CD14-positive monocyte (primary cell): ENCODE results near the gene ACTRT2. TPM values are rescaled to one million over a fixed set of nuclear protein-coding genes. Genes with fewer than 3 reads are reported as not detected.

Experiments used
- DNase-seq, 3 donors: peaks; one replicate each; pipeline ENCODE4 v3.0.0-alpha.2; 2011 to 2022
- H2AFZ ChIP-seq: 2 replicates; pipeline ENCODE4 v1.6.0; 2012; ENCODE audit warnings: mild to moderate bottlenecking, low read depth, low read length, inconsistent platforms; ENCODE audit not compliant: insufficient read depth, poor library complexity, severe bottlenecking
- H3K27ac ChIP-seq, 2 donors: 1 replicate in 1 of 2; 2 replicates in 1 of 2; pipeline ENCODE4 v1.5.1; 2012 to 2013; ENCODE audit warnings: low read length in 2 of 2, control low read depth in 1 of 2, inconsistent platforms in 1 of 2, low read depth in 1 of 2, mild to moderate bottlenecking in 1 of 2
- H3K27me3 ChIP-seq, 2 donors: one replicate each; pipeline versions ENCODE4 v1.6.0 to v1.6.1; 2011 to 2013; ENCODE audit warnings: low read length in 2 of 2; ENCODE audit not compliant: control insufficient read depth in 2 of 2, insufficient read depth in 2 of 2
- H3K36me3 ChIP-seq, 2 donors: replicated peaks in 1 of 2; 1 replicate in 1 of 2; 2 replicates in 1 of 2; pipeline versions ENCODE4 v1.5.1 to v1.6.1; 2012 to 2013; ENCODE audit warnings: low read length in 2 of 2, control low read depth in 1 of 2, inconsistent platforms in 1 of 2, mild to moderate bottlenecking in 1 of 2; ENCODE audit not compliant: insufficient read depth in 2 of 2, control insufficient read depth in 1 of 2
- H3K4me1 ChIP-seq, 2 donors: 1 replicate in 1 of 2; 2 replicates in 1 of 2; pipeline versions ENCODE4 v1.5.1 to v1.6.1; 2012 to 2013; ENCODE audit warnings: low read length in 2 of 2, control low read depth in 1 of 2, inconsistent platforms in 1 of 2, mild to moderate bottlenecking in 1 of 2, moderate library complexity in 1 of 2; ENCODE audit not compliant: insufficient read depth in 2 of 2, control insufficient read depth in 1 of 2
- H3K4me2 ChIP-seq: replicated peaks from 2 replicates; pipeline ENCODE3; 2012; ENCODE audit warnings: low read length, moderate library complexity, mild to moderate bottlenecking; ENCODE audit not compliant: poor library complexity, severe bottlenecking; ENCODE audit errors: extremely low read depth
- H3K4me3 ChIP-seq, 3 experiments: fragments of 200-600 bp in 1 of 3; sonication (generic) in 1 of 3; replicated peaks in 1 of 3; 1 replicate in 2 of 3; 2 replicates in 1 of 3; pipeline ENCODE4 v1.5.1; 2011 to 2013; ENCODE audit warnings: low read length in 3 of 3, mild to moderate bottlenecking in 3 of 3, control low read depth in 2 of 3, low read depth in 2 of 3, inconsistent platforms in 1 of 3, moderate library complexity in 1 of 3
- H3K79me2 ChIP-seq: 2 replicates; pipeline ENCODE4 v1.6.0; 2012; ENCODE audit warnings: mild to moderate bottlenecking, control low read depth, inconsistent platforms, low read length, moderate library complexity; ENCODE audit not compliant: insufficient read depth
- H3K9ac ChIP-seq: 2 replicates; pipeline ENCODE4 v1.6.0; 2017; ENCODE audit warnings: low read length, mild to moderate bottlenecking; ENCODE audit not compliant: insufficient read depth, poor library complexity, severe bottlenecking
- H3K9me3 ChIP-seq, 2 donors: replicated peaks in 1 of 2; 1 replicate in 1 of 2; 2 replicates in 1 of 2; pipeline versions ENCODE4 v1.5.1 to v1.6.1; 2012 to 2013; ENCODE audit warnings: low read length in 2 of 2, control low read depth in 1 of 2; ENCODE audit not compliant: control insufficient read depth in 1 of 2, insufficient read depth in 1 of 2
- H4K20me1 ChIP-seq: 2 replicates; pipeline ENCODE4 v1.6.0; 2012; ENCODE audit warnings: mild to moderate bottlenecking, low read length, control low read depth, moderate library complexity; ENCODE audit not compliant: insufficient read depth
- H3K27ac Mint-ChIP-seq, 7 donors: one replicate each; pipeline ENCODE4 v1.8.0; 2020; ENCODE audit warnings: mild to moderate bottlenecking in 7 of 7, mixed read lengths in 7 of 7, moderate library complexity in 6 of 7, inconsistent platforms in 2 of 7
- H3K27me3 Mint-ChIP-seq, 3 donors: one replicate each; pipeline ENCODE4 v1.8.0; 2021 to 2022; ENCODE audit warnings: low read depth in 3 of 3, mild to moderate bottlenecking in 3 of 3, mixed read lengths in 3 of 3, moderate library complexity in 3 of 3, inconsistent platforms in 1 of 3
- H3K36me3 Mint-ChIP-seq, 2 donors: one replicate each; pipeline ENCODE4 v1.8.0; 2020; ENCODE audit warnings: mixed read lengths in 2 of 2, inconsistent platforms in 1 of 2, mild to moderate bottlenecking in 1 of 2
- H3K4me1 Mint-ChIP-seq: one replicate; pipeline ENCODE4 v1.8.0; 2020; ENCODE audit warnings: mild to moderate bottlenecking, mixed read lengths
- H3K4me3 Mint-ChIP-seq, 2 donors: one replicate each; pipeline ENCODE4 v1.8.0; 2020; ENCODE audit warnings: mild to moderate bottlenecking in 2 of 2, mixed read lengths in 2 of 2, moderate library complexity in 1 of 2
- H3K9me3 Mint-ChIP-seq, 7 donors: one replicate each; pipeline ENCODE4 v1.8.0; 2020 to 2022; ENCODE audit warnings: mixed read lengths in 7 of 7, mild to moderate bottlenecking in 6 of 7, moderate library complexity in 6 of 7, inconsistent platforms in 2 of 7
- CTCF ChIP-seq: fragments of 200-600 bp; IDR thresholded peaks from one replicate; pipeline ENCODE4 v1.8.0; 2022; ENCODE audit warnings: antibody characterized with exemption, mild to moderate bottlenecking
- WGBS: methylation state at CpG from one replicate; pipeline ENCODE4 v1.1.5; 2013; ENCODE audit warnings: missing lambda C conversion rate; ENCODE audit not compliant: insufficient coverage; 5-methylcytosine and 5-hydroxymethylcytosine counted together
- intact Hi-C, 2 donors: fragments of 100-400 bp; cut with micrococcal nuclease; formaldehyde crosslinking; loops; one replicate each; pipeline versions ENCODE4 v1.15.0 to v1.15.1; 2023
- polyA plus RNA-seq, 3 donors: library from polyadenylated mRNA; depleted of rRNA in 1 of 3; unstranded in 2 of 3; stranded (reverse) in 1 of 3; fragments of 300-500 nt in 2 of 3; fragments of >200 nt in 1 of 3; fragmentation: Illumina TruSeq in 2 of 3; gene quantifications; 1 replicate in 2 of 3; 2 replicates in 1 of 3; pipeline ENCODE4 v1.2.3, GENCODE V29; 2012 to 2021

The ACTRT2 gene
- polyA plus RNA-seq, 3 donors: not detected

- H3K4me3 Mint-ChIP-seq: no peak overlapping the region
- WGBS: 96% methylated on average over 3 of the region's 6 CpGs
- H3K9ac ChIP-seq: no peak overlapping the region
- no peaks in the 10 kb centered on the region for H3K36me3 ChIP-seq
- intact Hi-C loops: loop anchor here in 1 of 2 donors (5.0 kb wide), 1 partner anchor 413 kb away; no protein-coding TSS in a partner anchor
- H3K27ac ChIP-seq: no peak overlapping the region
- no peaks in the 10 kb centered on the region for H3K4me1 ChIP-seq
- peaks cover 3 to 11% (median 5%) of the 10 kb centered on the region in 3 donors for H3K27me3 Mint-ChIP-seq
- no peaks in the 10 kb centered on the region for H4K20me1 ChIP-seq
- H3K79me2 ChIP-seq: no peaks in the 10 kb centered on the region
- H3K9me3 Mint-ChIP-seq: peaks cover 19 to 44% (median 32%) of the 10 kb centered on the region in 7 donors
- no peaks in the 10 kb centered on the region for H3K27me3 ChIP-seq
- no peak for TF ChIP-seq CTCF
- no peak overlapping the region for H2AFZ ChIP-seq
- H3K9me3 ChIP-seq: peaks cover 23 to 30% of the 10 kb centered on the region in 2 donors
- no peak overlapping the region for H3K4me2 ChIP-seq
- no peaks in the 10 kb centered on the region for H3K36me3 Mint-ChIP-seq
- H3K27ac Mint-ChIP-seq: no peak overlapping the region
- no peak overlapping the region for H3K4me3 ChIP-seq
- DNase-seq: no peak
- no peaks in the 10 kb centered on the region for H3K4me1 Mint-ChIP-seq
These were observed 12.2 kb upstream of the ACTRT2 start for GRCh38 chr1:3009021-3009420.

GRCh38 chr1:3009556-3009955 lies 11.7 kb upstream of the ACTRT2 start:
- intact Hi-C loops: loop anchor here in 1 of 2 donors (5.0 kb wide), 1 partner anchor 413 kb away; no protein-coding TSS in a partner anchor
- Mint-ChIP-seq H3K4me3 (no peak overlapping the region), H3K4me1 (no peaks in the 10 kb centered on the region), H3K27ac (no peak overlapping the region), H3K27me3 (peaks cover 3 to 11% (median 7%) of the 10 kb centered on the region in 3 donors), H3K9me3 (peaks cover 19 to 44% (median 32%) of the 10 kb centered on the region in 7 donors), H3K36me3 (no peaks in the 10 kb centered on the region)
- Histone ChIP-seq H3K9ac (no peak overlapping the region), H3K4me1 (no peaks in the 10 kb centered on the region), H3K27ac (no peak overlapping the region), H3K27me3 (no peaks in the 10 kb centered on the region), H3K4me2 (no peak overlapping the region), H4K20me1 (no peaks in the 10 kb centered on the region), H3K4me3 (no peak overlapping the region), H3K79me2 (no peaks in the 10 kb centered on the region), H3K9me3 (peaks cover 23 to 30% of the 10 kb centered on the region in 2 donors), H2AFZ (no peak overlapping the region), H3K36me3 (no peaks in the 10 kb centered on the region)
- no CpG with 5 or more reads among the region's 2 CpGs for WGBS
- no peak for TF ChIP-seq CTCF
- no peak for DNase-seq
